HG03469 (cell line): Measurements from ENCODE around the gene SPCS2.
"Not testable (repeated sequence)": the region's sequence is repeated elsewhere in the genome, so short reads cannot be mapped to it uniquely, and the experiment has no call there.

Experiments used
- ATAC-seq: cut with Tn5 transposase; IDR thresholded peaks from one replicate; pipeline ENCODE4 v1.9.1; 2021; ENCODE audit warnings: mild to moderate bottlenecking, moderate library complexity, moderate number of reproducible peaks; ENCODE audit not compliant: unreplicated experiment

The SPCS2 gene

DNA sequence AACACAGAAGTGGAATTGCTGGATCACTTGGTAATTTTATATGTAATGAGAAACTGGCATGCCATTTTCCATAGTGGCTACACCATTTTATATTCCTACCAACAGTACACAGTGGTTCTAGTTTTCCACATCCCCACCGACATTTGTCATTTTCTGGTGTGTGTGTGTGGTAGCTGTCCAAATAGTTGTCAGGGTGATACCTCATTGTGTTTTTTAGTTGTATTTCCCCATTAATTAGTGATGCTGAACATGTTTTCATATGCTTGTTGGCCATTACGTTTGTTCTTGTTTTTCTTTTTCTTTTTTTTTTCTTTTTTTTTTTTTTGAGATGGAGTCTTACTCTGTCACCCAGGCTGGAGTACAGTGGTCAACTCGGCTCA lies 51.9 kb downstream of the SPCS2 start:
- no peak for ATAC-seq

- ATAC-seq: no peak
These were observed 52.6 kb downstream of the SPCS2 start for GRCh38 chr11:75001686-75002085.

GRCh38 chr11:75002516-75002915 lies 53.5 kb downstream of the SPCS2 start:
- ATAC-seq: no peak

GRCh38 chr11:75004215-75004614 lies 55.1 kb downstream of the SPCS2 start:
- ATAC-seq: no peak

- no peak for ATAC-seq
These were observed 62.3 kb downstream of the SPCS2 start for GRCh38 chr11:75011357-75011756.

DNA sequence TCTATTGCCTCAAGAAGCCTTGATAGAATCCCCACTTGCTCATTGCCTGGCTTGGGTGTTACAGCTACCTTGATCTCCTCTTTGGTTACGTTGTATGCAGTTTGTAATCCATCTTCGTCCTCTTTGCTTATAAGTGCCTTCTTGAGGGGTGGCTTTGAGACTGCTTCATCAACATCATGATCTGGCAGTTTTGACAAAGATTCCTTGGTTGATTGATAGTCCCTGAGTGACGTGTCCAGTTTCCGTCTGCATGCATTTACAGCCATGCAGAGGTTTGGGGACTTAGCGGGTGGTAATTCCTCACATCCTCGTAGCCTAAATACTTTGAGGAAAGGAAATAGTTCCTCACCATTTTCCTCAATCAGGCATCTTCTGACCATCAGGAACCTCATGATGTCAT lies 62.8 kb downstream of the SPCS2 start:
- ATAC-seq: no peak

DNA sequence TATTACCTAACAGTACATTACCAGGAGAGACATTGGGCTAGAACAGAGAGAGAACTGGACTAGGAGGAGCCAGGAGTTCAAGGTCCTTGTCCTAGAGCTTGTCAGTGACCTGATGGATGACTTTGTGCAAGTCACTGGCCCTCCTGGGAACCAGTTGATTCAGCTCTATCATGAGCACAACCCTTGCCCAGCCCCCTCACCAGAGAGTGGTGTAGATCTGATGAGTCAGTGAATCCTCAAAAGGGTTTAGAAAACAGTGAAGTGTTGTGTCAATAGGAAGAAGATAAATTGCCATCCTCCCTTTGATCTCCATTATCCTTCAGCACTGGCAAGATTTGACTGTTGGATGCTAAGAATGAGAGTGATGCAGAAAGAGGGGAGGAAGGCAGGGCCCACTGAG lies 64.0 kb downstream of the SPCS2 start:
- no peak for ATAC-seq

DNA sequence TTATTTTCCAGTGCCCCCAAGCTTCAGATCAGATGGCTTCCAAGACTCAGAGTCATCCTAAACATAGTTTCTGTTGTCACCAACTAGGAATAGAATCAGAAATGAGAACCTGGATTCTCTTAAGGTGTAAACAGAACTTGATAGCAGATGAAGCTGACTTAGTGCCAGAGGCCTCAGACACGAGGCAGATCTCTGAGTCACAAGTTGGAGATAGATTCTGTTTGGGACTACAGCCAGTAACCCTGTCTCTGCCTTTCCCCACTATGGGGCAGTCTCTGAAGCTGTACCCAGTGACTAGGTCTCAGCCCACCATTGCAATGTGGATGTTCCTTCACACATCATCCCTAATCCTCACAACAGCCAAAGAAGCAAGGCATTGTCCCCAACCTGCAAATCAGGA lies 65.1 kb downstream of the SPCS2 start:
- ATAC-seq: no peak

GRCh38 chr11:75019200-75019599 lies 70.1 kb downstream of the SPCS2 start:
- not testable (repeated sequence) for ATAC-seq

GRCh38 chr11:75020328-75020727 lies 71.3 kb downstream of the SPCS2 start:
- ATAC-seq: not testable (repeated sequence)

DNA sequence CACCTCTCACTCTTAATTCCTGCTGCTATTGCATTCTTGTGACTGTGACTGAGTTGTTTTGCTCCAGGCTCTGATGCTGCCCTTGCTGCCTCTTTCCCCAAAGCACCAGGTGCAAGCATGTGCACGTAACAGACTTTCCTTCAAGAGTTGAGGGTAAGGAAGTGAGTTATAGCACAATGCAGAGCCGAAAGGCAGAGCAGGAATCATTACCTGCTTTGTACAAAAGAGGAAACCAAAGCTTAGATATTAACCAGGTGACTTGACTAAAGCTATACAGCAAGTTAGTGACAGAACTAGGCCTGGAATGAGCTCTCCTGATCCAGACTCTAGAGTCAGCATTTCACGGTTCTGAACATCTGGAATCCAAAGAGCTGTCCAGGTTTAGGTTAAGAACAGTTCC lies 73.2 kb downstream of the SPCS2 start:
- ATAC-seq: no peak

GRCh38 chr11:75022759-75023396 lies 73.8 kb downstream of the SPCS2 start:
- ATAC-seq: no peak

DNA sequence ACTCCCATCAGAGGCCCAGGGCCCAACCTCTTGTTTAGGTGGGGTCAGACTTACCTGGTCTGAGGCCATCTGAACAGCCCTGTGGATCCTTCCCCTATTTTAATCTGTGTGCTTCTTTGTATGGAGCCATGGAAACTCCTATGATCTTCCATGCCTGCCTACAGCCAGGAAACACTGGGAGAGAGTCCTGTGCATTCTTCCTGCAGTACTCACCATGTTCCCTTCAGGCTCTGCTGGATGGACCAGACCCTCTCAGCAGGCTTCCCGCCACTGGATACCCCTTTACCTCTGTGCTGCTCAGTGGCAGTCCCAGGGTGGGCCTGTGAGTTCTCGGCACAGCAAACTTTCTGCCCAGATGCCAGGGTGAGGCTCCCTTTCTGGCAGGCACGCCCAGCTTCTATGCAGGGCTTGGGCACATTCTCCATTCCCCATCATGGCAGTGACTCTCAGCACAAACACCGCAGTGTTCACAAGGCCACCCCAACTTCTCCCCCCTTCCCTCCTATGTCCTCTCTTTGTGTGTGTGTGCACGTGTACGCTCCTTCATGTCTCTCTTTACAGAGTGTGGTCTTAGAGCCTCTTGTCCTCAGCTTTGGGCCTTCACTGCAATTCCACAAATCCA lies 74.5 kb downstream of the SPCS2 start:
- no peak for ATAC-seq

GRCh38 chr11:75024068-75024449 lies 75.0 kb downstream of the SPCS2 start:
- ATAC-seq: no peak

DNA sequence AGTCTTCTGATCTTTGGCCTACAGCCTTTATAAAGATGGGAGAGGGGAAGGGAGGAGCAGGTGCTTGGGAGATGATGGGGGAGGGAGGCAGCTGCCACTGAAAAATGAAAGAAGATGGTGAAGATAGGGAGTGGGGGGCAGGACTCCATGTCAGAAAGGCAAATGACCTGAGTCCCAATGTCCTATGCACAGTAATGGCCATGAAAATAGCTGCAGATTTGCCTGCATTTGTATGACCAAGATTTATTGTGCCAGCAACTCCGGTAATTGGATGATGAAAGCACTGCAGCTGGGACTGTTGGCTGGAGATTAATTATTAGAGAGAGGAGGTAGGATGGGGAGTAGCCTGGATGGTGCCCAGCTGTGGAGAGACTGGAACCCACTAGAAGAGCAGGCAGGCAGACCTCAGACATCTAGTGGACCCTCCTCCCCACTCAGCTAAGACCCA lies 75.7 kb downstream of the SPCS2 start:
- no peak for ATAC-seq

- no peak for ATAC-seq
These were observed 76.5 kb downstream of the SPCS2 start for GRCh38 chr11:75025561-75025960.

DNA sequence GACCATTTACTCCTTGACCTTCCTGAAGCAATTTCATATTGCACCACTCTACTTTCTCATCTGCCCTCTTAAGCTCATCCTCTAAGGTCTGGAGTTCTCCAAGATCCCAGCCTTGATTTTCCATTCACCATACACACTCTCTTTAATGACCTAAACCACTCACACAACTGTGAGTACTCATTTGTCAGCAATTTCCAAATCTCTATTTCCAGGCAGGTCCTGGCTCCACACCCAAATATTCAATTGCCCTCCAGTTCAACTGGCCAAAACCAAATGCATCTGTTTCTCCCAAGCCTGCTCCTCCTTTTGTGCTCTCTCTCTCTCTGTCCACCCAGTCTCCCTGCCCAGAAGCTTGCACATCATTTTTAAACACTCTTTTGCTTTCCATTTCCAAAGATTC lies 79.3 kb downstream of the SPCS2 start:
- ATAC-seq: no peak
